GM12878 (cell line): ENCODE measurements around the gene CTSK. TPM values are rescaled to one million over a fixed set of nuclear protein-coding genes. Genes with fewer than 3 reads are reported as not detected.

Experiments
- DPF2 ChIP-seq: fragments of 450-650 bp; IDR thresholded peaks from 2 replicates; pipeline ENCODE4 v1.6.1; 2017; ENCODE audit warnings: mild to moderate bottlenecking
- EP300 ChIP-seq, 2 experiments: fragments of 150-350 bp in 1 of 2; IDR thresholded peaks; 2 replicates each; pipeline ENCODE4 v1.6.1; 2011 to 2012; ENCODE audit warnings: low read depth in 2 of 2, low read length in 2 of 2, borderline replicate concordance in 1 of 2, improper control_type of control experiment in 1 of 2, inconsistent platforms in 1 of 2; ENCODE audit not compliant: control insufficient read depth in 1 of 2
- MLLT1 ChIP-seq: fragments of 450-650 bp; IDR thresholded peaks from 2 replicates; pipeline ENCODE4 v1.6.1; 2016; ENCODE audit warnings: mild to moderate bottlenecking
- MTA2 ChIP-seq: fragments of 450-650 bp; IDR thresholded peaks from 2 replicates; pipeline ENCODE4 v1.6.1; 2016; ENCODE audit warnings: low read depth, mild to moderate bottlenecking, moderate library complexity
- PKNOX1 ChIP-seq: fragments of 450-650 bp; IDR thresholded peaks from 2 replicates; pipeline ENCODE4 v1.6.1; 2016; ENCODE audit warnings: mild to moderate bottlenecking
- PML ChIP-seq: IDR thresholded peaks from 2 replicates; pipeline ENCODE4 v1.6.1; 2012; ENCODE audit warnings: low read length, inconsistent platforms
- POLR2AphosphoS5 ChIP-seq: IDR thresholded peaks from 2 replicates; pipeline ENCODE4 v1.6.1; 2011; ENCODE audit warnings: mild to moderate bottlenecking, low read length, inconsistent platforms
- PRDM15 ChIP-seq: fragments of 450-650 bp; formaldehyde crosslinking; IDR thresholded peaks from 2 replicates; pipeline ENCODE4 v1.4.0; 2020; ENCODE audit warnings: mild to moderate bottlenecking, moderate library complexity
- RAD51 ChIP-seq: fragments of 450-650 bp; IDR thresholded peaks from 2 replicates; pipeline ENCODE4 v1.6.1; 2016; ENCODE audit warnings: moderate library complexity, mild to moderate bottlenecking, inconsistent platforms
- SMARCA5 ChIP-seq: fragments of 450-650 bp; IDR thresholded peaks from 2 replicates; pipeline ENCODE4 v1.6.1; 2017; ENCODE audit warnings: mild to moderate bottlenecking
- SMC3 ChIP-seq: IDR thresholded peaks from 2 replicates; pipeline ENCODE4 v1.6.1; 2011; ENCODE audit warnings: low read length, improper control_type of control experiment, borderline replicate concordance
- SPI1 ChIP-seq: IDR thresholded peaks from 2 replicates; pipeline ENCODE4 v1.6.1; 2011; ENCODE audit warnings: low read depth, mild to moderate bottlenecking, low read length, moderate library complexity, borderline replicate concordance; ENCODE audit not compliant: insufficient read depth
- SREBF1 ChIP-seq: IDR thresholded peaks from 2 replicates; pipeline ENCODE4 v1.6.1; 2012; ENCODE audit warnings: mild to moderate bottlenecking, low read length
- YY1 ChIP-seq: IDR thresholded peaks from 2 replicates; pipeline ENCODE4 v1.6.1; 2011; ENCODE audit warnings: low read depth, mild to moderate bottlenecking, low read length
- ZBED1 ChIP-seq: IDR thresholded peaks from 2 replicates; pipeline ENCODE4 v1.6.1; 2016; ENCODE audit warnings: borderline replicate concordance
- ZNF217 ChIP-seq: fragments of 450-650 bp; IDR thresholded peaks from 2 replicates; pipeline ENCODE4 v1.6.1; 2017; ENCODE audit warnings: antibody characterized with exemption, mild to moderate bottlenecking
- polyA plus RNA-seq, 11 experiments: library from polyadenylated mRNA; depleted of rRNA in 4 of 11; unstranded in 6 of 11; stranded (reverse) in 5 of 11; fragments of >200 nt; fragmentation: Nextera tagmentation in 4 of 11; fragmentation: Illumina TruSeq in 1 of 11; extraction: Ambion mirVana in 4 of 11; extraction: Trizol in 1 of 11; gene quantifications; 1 replicate in 1 of 11; 2 replicates in 10 of 11; pipeline versions ENCODE4 v1.2.1 to v1.2.3, GENCODE V29; 2011 to 2016; ENCODE audit warnings: inconsistent platforms in 2 of 11, missing spikeins in 2 of 11, low read depth in 1 of 11
- total RNA-seq, 4 experiments: library from RNA; depleted of rRNA in 3 of 4; stranded (reverse); fragments of >200 nt in 3 of 4; fragmentation: Illumina TruSeq in 1 of 4; extraction: Trizol in 1 of 4; gene quantifications; 2 replicates each; pipeline versions ENCODE4 v1.2.1 to v1.2.3, GENCODE V29; 2013 to 2021
- TF ChIP-seq, protein P1 (sequence below): IDR thresholded peaks from 2 replicates; pipeline ENCODE4 v1.6.1; 2011; ENCODE audit warnings: borderline replicate concordance, low read depth, mild to moderate bottlenecking, moderate library complexity, low read length; ENCODE audit not compliant: insufficient read depth, poor library complexity, severe bottlenecking
- TF ChIP-seq, protein P2 (sequence below): IDR thresholded peaks from 2 replicates; pipeline ENCODE4 v1.6.1; 2011; ENCODE audit warnings: borderline replicate concordance, low read depth, mild to moderate bottlenecking, moderate library complexity, mixed read lengths, low read length; ENCODE audit not compliant: insufficient read depth; ENCODE audit errors: extremely low read length
- TF ChIP-seq, protein P3 (sequence below): IDR thresholded peaks from 2 replicates; pipeline ENCODE4 v1.6.1; 2011; ENCODE audit warnings: mild to moderate bottlenecking, low read depth, low read length, moderate library complexity; ENCODE audit not compliant: insufficient replicate concordance

The CTSK gene
- total and polyA plus RNA-seq, 10 of the 15 experiments (the other 5 are each of a cell fraction or from before 2014, with no cell fraction given) = 0.40 to 3.1 (median 0.83) TPM

GRCh38 chr1:150765296-150765976 lies 42.6 kb downstream of the CTSK start, which contains the start of gene CTSS (continued):
- TF ChIP-seq PRDM15 (CRISPR knock-in tag) = no peak
- peak; percentile 69; the same call in 1 of the 2 replicates for TF ChIP-seq MTA2
- TF ChIP-seq ZBED1 = peak; percentile 71
- TF ChIP-seq EP300 (IDR thresholded peaks at IDR 0.05; ENCODE audit: borderline replicate concordance in 1 of 2, control insufficient read depth in 1 of 2, low read depth in 2 of 2, low read length in 2 of 2) = no peak; a peak in 1 of 4 replicates
- peak; percentile 100 for TF ChIP-seq SPI1
- TF ChIP-seq ZNF217 = 0 out of 2 replicates have a peak, but pooled peaks have one; percentile 47
- peak; percentile 85 for TF ChIP-seq DPF2
- peak; percentile 88 for TF ChIP-seq RAD51
- 0 out of 2 replicates have a peak, but pooled peaks have one; percentile 10 for TF ChIP-seq MLLT1
- TF ChIP-seq PML = peak; percentile 70
- no peak for TF ChIP-seq SREBF1
- no peak for TF ChIP-seq YY1
- TF ChIP-seq, protein P1, sequence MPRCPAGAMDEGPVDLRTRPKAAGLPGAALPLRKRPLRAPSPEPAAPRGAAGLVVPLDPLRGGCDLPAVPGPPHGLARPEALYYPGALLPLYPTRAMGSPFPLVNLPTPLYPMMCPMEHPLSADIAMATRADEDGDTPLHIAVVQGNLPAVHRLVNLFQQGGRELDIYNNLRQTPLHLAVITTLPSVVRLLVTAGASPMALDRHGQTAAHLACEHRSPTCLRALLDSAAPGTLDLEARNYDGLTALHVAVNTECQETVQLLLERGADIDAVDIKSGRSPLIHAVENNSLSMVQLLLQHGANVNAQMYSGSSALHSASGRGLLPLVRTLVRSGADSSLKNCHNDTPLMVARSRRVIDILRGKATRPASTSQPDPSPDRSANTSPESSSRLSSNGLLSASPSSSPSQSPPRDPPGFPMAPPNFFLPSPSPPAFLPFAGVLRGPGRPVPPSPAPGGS = peak; percentile 50
- TF ChIP-seq POLR2AphosphoS5 = peak; percentile 89
- no peak for TF ChIP-seq SMARCA5
- TF ChIP-seq, protein P2, sequence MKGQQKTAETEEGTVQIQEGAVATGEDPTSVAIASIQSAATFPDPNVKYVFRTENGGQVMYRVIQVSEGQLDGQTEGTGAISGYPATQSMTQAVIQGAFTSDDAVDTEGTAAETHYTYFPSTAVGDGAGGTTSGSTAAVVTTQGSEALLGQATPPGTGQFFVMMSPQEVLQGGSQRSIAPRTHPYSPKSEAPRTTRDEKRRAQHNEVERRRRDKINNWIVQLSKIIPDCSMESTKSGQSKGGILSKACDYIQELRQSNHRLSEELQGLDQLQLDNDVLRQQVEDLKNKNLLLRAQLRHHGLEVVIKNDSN = no peak
- TF ChIP-seq, protein P3, sequence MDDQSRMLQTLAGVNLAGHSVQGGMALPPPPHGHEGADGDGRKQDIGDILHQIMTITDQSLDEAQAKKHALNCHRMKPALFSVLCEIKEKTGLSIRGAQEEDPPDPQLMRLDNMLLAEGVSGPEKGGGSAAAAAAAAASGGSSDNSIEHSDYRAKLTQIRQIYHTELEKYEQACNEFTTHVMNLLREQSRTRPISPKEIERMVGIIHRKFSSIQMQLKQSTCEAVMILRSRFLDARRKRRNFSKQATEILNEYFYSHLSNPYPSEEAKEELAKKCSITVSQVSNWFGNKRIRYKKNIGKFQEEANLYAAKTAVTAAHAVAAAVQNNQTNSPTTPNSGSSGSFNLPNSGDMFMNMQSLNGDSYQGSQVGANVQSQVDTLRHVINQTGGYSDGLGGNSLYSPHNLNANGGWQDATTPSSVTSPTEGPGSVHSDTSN = no peak
- TF ChIP-seq PKNOX1 = peak; percentile 79
- no peak for TF ChIP-seq SMC3
